Measurements from ENCODE around the gene TRMT1.

The TRMT1 gene

GRCh38 chr19:13076320-13076719 is 40.2 kb downstream of the TRMT1 start:
- no peak for DNase-seq (ENCODE audit: low read depth, low spot score)
- Histone ChIP-seq H3K4me1 (ENCODE audit: insufficient read depth, insufficient read length) (peaks cover 33% of the 10 kb centered on the region), H3K27me3 (ENCODE audit: insufficient read depth, insufficient read length) (peaks cover 22% of the 10 kb centered on the region), H3K9me3 (ENCODE audit: insufficient read depth, low read length) (no peaks in the 10 kb centered on the region), H3K9ac (ENCODE audit: insufficient read length, low read depth) (no peak overlapping the region), H3K36me3 (ENCODE audit: insufficient read depth, insufficient read length, low read length) (no peaks in the 10 kb centered on the region), H3K4me3 (ENCODE audit: insufficient read length, low read depth) (no peak overlapping the region)
- no peak for TF ChIP-seq ZNF274 (IDR thresholded peaks at IDR 0.05; ENCODE audit: low read depth, low read length)
- no peak for TF ChIP-seq YY1 (IDR thresholded peaks at IDR 0.05; ENCODE audit: insufficient read depth, insufficient read length)
- no peak for TF ChIP-seq SUZ12 (IDR thresholded peaks at IDR 0.05; ENCODE audit: extremely low read depth, insufficient read depth, insufficient read length)

GRCh38 chr19:13074378-13074777 is 42.2 kb downstream of the TRMT1 start:
- no peak overlapping the region for H3K4me3 ChIP-seq (ENCODE audit: insufficient read length, low read depth)
- H3K4me1 ChIP-seq (ENCODE audit: insufficient read depth, insufficient read length): peaks cover 34% of the 10 kb centered on the region
- H3K9me3 ChIP-seq (ENCODE audit: insufficient read depth, low read length): no peaks in the 10 kb centered on the region
- DNase-seq (ENCODE audit: low read depth, low spot score): no peak
- no peaks in the 10 kb centered on the region for H3K36me3 ChIP-seq (ENCODE audit: insufficient read depth, insufficient read length, low read length)
- H3K27me3 ChIP-seq (ENCODE audit: insufficient read depth, insufficient read length): peaks cover 32% of the 10 kb centered on the region
- TF ChIP-seq SUZ12 (IDR thresholded peaks at IDR 0.05; ENCODE audit: extremely low read depth, insufficient read depth, insufficient read length) (no peak), ZNF274 (IDR thresholded peaks at IDR 0.05; ENCODE audit: low read depth, low read length) (no peak), YY1 (IDR thresholded peaks at IDR 0.05; ENCODE audit: insufficient read depth, insufficient read length) (no peak)
- no peak overlapping the region for H3K9ac ChIP-seq (ENCODE audit: insufficient read length, low read depth)

- peaks cover 27% of the 10 kb centered on the region for H3K4me1 ChIP-seq (ENCODE audit: insufficient read depth, insufficient read length)
- DNase-seq (ENCODE audit: low read depth, low spot score): no peak
- no peak overlapping the region for H3K9ac ChIP-seq (ENCODE audit: insufficient read length, low read depth)
- no peak for TF ChIP-seq YY1 (IDR thresholded peaks at IDR 0.05; ENCODE audit: insufficient read depth, insufficient read length)
- TF ChIP-seq SUZ12 (IDR thresholded peaks at IDR 0.05; ENCODE audit: extremely low read depth, insufficient read depth, insufficient read length): no peak
- TF ChIP-seq ZNF274 (IDR thresholded peaks at IDR 0.05; ENCODE audit: low read depth, low read length): no peak
- H3K36me3 ChIP-seq (ENCODE audit: insufficient read depth, insufficient read length, low read length): no peaks in the 10 kb centered on the region
- no peaks in the 10 kb centered on the region for H3K9me3 ChIP-seq (ENCODE audit: insufficient read depth, low read length)
- H3K4me3 ChIP-seq (ENCODE audit: insufficient read length, low read depth): no peak overlapping the region
- peaks cover 40% of the 10 kb centered on the region for H3K27me3 ChIP-seq (ENCODE audit: insufficient read depth, insufficient read length)
Measured at GRCh38 chr19:13073263-13073662, 43.3 kb downstream of the TRMT1 start.

DNA sequence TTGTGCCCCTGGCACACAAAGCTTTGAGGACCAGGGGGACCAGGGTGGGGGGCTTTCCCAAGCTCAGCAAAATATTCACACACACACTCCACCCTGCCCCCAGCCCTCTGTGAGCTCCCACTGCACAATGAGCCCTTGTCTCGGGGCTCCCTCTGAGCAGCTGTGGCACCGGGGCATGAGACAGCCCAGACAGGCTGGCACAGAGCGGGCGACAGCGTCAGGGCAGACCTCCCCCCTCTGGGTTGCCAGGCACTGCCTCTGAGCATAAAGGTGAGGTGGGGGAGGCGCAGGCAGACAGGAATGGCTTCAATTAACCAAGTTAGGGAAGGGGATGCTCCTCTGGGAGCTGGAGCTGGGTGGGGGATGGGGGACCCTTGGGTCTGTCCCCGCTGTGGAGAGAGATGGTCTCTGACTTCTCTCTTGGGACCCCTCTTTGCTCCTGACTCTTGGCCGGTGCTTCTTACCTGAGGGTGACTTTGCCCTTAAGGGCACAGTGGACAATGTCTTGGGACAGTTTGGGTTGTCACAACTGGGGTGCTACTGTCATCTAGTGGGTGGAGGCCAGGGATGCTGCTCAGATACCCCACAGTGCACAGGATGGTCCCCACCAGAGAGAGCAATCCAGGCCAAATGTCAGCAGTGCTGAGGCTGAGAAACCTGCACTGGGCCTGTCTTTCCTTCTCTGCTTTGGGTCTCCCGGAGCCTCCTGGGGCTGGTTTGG is 44.2 kb downstream of the TRMT1 start:
- Histone ChIP-seq H3K9ac (ENCODE audit: insufficient read length, low read depth) (no peak overlapping the region), H3K27me3 (ENCODE audit: insufficient read depth, insufficient read length) (peaks cover 38% of the 10 kb centered on the region), H3K4me3 (ENCODE audit: insufficient read length, low read depth) (no peak overlapping the region), H3K4me1 (ENCODE audit: insufficient read depth, insufficient read length) (peaks cover 17% of the 10 kb centered on the region), H3K36me3 (ENCODE audit: insufficient read depth, insufficient read length, low read length) (no peaks in the 10 kb centered on the region), H3K9me3 (ENCODE audit: insufficient read depth, low read length) (no peaks in the 10 kb centered on the region)
- TF ChIP-seq YY1 (IDR thresholded peaks at IDR 0.05; ENCODE audit: insufficient read depth, insufficient read length) (no peak), SUZ12 (IDR thresholded peaks at IDR 0.05; ENCODE audit: extremely low read depth, insufficient read depth, insufficient read length) (no peak), ZNF274 (IDR thresholded peaks at IDR 0.05; ENCODE audit: low read depth, low read length) (no peak)
- DNase-seq (ENCODE audit: low read depth, low spot score): no peak

DNA sequence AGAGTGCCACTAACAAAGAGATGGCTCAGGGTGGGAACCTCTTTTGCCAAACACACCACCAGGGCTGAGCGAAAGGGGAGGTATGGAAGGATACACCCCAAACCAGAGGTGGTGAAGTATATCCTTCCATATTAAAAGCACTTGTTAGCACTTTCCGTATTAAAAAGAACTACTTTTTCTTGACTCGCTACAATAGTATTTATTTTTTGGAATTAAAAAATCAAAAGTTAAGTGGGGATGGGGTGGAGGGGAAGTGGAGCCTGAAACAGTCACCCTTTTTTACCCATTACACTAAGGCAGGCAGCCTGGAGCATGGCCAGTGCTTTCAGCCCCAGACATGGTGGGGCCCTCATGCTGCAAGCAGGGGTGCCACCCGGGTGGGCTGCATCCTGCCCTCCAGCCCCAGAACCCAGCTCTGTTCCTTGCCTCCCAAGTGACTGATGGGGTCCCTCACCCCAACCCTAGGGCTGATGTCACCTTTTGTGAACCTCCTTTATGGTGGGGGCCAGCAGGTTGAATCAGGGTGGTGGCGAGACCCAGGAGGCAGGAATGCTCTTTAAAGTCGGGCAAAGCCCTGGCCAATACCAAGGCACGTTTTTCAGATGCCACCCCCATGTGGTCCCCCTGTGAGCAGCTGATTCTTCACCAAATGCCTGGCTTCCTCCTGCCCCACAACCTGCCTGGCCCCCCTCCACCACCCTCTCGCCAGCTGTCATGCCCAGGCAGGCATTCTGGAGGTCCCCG is 44.9 kb downstream of the TRMT1 start:
- H3K27me3 ChIP-seq (ENCODE audit: insufficient read depth, insufficient read length): peaks cover 38% of the 10 kb centered on the region
- H3K4me1 ChIP-seq (ENCODE audit: insufficient read depth, insufficient read length): peaks cover 17% of the 10 kb centered on the region
- no peaks in the 10 kb centered on the region for H3K36me3 ChIP-seq (ENCODE audit: insufficient read depth, insufficient read length, low read length)
- H3K9ac ChIP-seq (ENCODE audit: insufficient read length, low read depth): no peak overlapping the region
- H3K4me3 ChIP-seq (ENCODE audit: insufficient read length, low read depth): no peak overlapping the region
- H3K9me3 ChIP-seq (ENCODE audit: insufficient read depth, low read length): no peaks in the 10 kb centered on the region
- DNase-seq (ENCODE audit: low read depth, low spot score): no peak
- TF ChIP-seq YY1 (IDR thresholded peaks at IDR 0.05; ENCODE audit: insufficient read depth, insufficient read length): no peak
- TF ChIP-seq ZNF274 (IDR thresholded peaks at IDR 0.05; ENCODE audit: low read depth, low read length): no peak
- TF ChIP-seq SUZ12 (IDR thresholded peaks at IDR 0.05; ENCODE audit: extremely low read depth, insufficient read depth, insufficient read length): no peak

DNA sequence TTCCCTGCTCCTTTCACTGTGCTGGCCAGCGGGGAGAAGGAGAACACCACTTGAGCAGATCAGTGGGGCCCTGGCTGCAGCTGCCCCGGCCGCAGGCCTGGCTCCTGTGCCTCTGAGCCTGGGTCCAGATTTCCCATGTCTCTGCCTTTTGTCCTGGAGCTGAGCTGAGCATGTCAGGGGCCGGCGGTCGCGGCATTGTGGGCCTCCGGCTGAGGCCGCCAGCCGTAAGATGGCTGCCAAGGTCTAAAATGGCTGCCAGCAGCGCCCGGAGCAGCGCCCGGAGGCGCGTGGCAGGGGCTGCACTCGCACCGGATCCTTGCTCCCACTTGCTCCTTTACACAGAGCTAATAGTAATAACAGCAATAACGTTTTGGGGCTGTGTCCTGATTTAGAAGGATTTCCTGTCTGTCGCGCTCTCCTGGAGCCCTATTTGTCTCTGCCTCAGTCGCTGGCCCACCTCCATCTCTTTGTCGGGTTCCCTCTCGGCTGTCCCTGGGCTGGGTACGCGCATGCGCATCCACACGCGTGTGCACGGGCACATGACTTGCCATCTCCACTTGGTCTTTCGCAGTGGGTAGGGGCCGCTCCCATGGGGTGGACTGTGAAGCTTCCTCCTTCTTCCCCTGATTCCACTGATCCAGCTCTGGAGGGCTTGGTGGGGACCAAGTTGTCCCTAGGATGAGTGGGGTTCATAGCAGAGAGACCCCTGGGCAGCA is 46.0 kb downstream of the TRMT1 start:
- no peak for DNase-seq (ENCODE audit: low read depth, low spot score)
- Histone ChIP-seq H3K27me3 (ENCODE audit: insufficient read depth, insufficient read length) (peaks cover 42% of the 10 kb centered on the region), H3K36me3 (ENCODE audit: insufficient read depth, insufficient read length, low read length) (no peaks in the 10 kb centered on the region), H3K4me1 (ENCODE audit: insufficient read depth, insufficient read length) (peaks cover 16% of the 10 kb centered on the region), H3K4me3 (ENCODE audit: insufficient read length, low read depth) (no peak overlapping the region), H3K9ac (ENCODE audit: insufficient read length, low read depth) (no peak overlapping the region), H3K9me3 (ENCODE audit: insufficient read depth, low read length) (no peaks in the 10 kb centered on the region)
- peak; percentile 56 for TF ChIP-seq YY1 (IDR thresholded peaks at IDR 0.05; ENCODE audit: insufficient read depth, insufficient read length)
- no peak for TF ChIP-seq ZNF274 (IDR thresholded peaks at IDR 0.05; ENCODE audit: low read depth, low read length)
